ENCODE results near the gene UMODL1. TPM values are rescaled to one million over a fixed set of nuclear protein-coding genes. Genes with fewer than 3 reads are reported as not detected.

The UMODL1 gene
- total and polyA plus RNA-seq, 2 of the 13 experiments (the other 11 are each of a cell fraction or from before 2014, with no cell fraction given), result not detected

GRCh38 chr21:42108554-42109340, 37.6 kb downstream of the UMODL1 start (continued):
- TF ChIP-seq ZFP91 (CRISPR knock-in tag; IDR thresholded peaks at IDR 0.05; ENCODE audit: borderline replicate concordance), result no peak
- TF ChIP-seq, protein P1, sequence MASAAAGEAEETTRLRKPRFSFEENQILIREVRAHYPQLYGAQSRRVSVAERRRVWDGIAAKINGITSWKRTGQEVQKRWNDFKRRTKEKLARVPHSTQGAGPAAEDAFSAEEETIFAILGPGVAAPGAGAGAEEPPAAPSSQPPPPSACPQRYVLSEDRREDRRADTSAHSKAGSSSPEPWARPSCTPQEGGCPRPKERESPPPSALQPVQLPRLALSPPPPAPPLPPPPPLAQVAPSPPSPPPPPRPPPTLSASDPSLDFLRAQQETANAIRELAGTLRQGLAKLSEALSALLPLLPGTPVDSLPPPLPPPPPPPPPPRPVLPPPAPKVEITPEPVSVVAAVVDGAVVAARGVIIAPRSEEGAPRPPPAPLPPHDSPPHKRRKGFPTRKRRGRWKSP (CRISPR knock-in tag; IDR thresholded peaks at IDR 0.05), result no peak
- TF ChIP-seq NR2F1 (CRISPR knock-in tag; IDR thresholded peaks at IDR 0.05), result no peak
- no peak for TF ChIP-seq KDM4B (CRISPR knock-in tag; IDR thresholded peaks at IDR 0.05)
- TF ChIP-seq ISX (CRISPR knock-in tag; conservative IDR thresholded peaks at IDR 0.05), result no peak
- TF ChIP-seq TAF1 (CRISPR knock-in tag; IDR thresholded peaks at IDR 0.05), result no peak

- CTCF ChIA-PET (ENCODE audit: low intra/inter-chr PET ratio, low total read pairs), result no interaction called here
- FAIRE-seq, result no peak
- Histone ChIP-seq H3K4me2 (ENCODE audit: low read depth, low read length) (no peak overlapping the region), H3K4me1 (ENCODE audit: insufficient read depth, low read length) (peaks cover 17% of the 10 kb centered on the region), H3K27ac (ENCODE audit: extremely low read length, insufficient read depth, low read length) (no peak overlapping the region), H2AFZ (ENCODE audit: low read length) (no peak overlapping the region), H3K79me2 (ENCODE audit: insufficient read depth, low read length) (no peaks in the 10 kb centered on the region), H3K9ac (ENCODE audit: insufficient read depth, low read depth, low read length) (no peak overlapping the region), H4K20me1 (ENCODE audit: insufficient read depth, low read length) (no peaks in the 10 kb centered on the region), H3K27me3 (ENCODE audit: control insufficient read depth in 1 of 2, insufficient read depth in 2 of 2, low read length in 2 of 2) (peaks cover 0 to 55% of the 10 kb centered on the region in 2 experiments; a peak in 4 of 5 replicates), H3K9me3 (ENCODE audit: low read length) (no peaks in the 10 kb centered on the region), H3K36me3 (replicated peaks in 1 of 2; ENCODE audit: control insufficient read depth in 1 of 2, insufficient read depth in 2 of 2, low read length in 2 of 2) (no peaks in the 10 kb centered on the region), H3K4me3 (replicated peaks in 1 of 3; ENCODE audit: insufficient read depth in 1 of 3, low read depth in 2 of 3, low read length in 3 of 3) (no peak overlapping the region)
- no peak for DNase-seq (ENCODE audit: low spot score)
- 38% methylated on average over 8 of the region's 14 CpGs for WGBS (ENCODE audit: low lambda C conversion rate)
- no peak for ATAC-seq
- no TSS peak for BruUV-seq (replicated peaks)
- intact Hi-C loops (cut with micrococcal nuclease; ENCODE audit: unreplicated experiment) (no loop called here), in situ Hi-C loops (cut with HindIII; ENCODE audit: extremely low pct_ligation_motif_present, low pct_unique_long_range_greater_than_20kb) (loop anchor here (25.0 kb wide), 1 partner anchor 497 kb away; no protein-coding TSS in a partner anchor)
- POLR2A ChIA-PET, result no interaction called here
- TF ChIP-seq ZMYM2 (CRISPR knock-in tag; IDR thresholded peaks at IDR 0.05) (no peak), SKI (IDR thresholded peaks at IDR 0.05; ENCODE audit: partially characterized antibody) (no peak), ZNF589 (CRISPR knock-in tag; conservative IDR thresholded peaks at IDR 0.05) (no peak), THAP11 (CRISPR knock-in tag; IDR thresholded peaks at IDR 0.05) (no peak), MIER3 (CRISPR knock-in tag; IDR thresholded peaks at IDR 0.05; ENCODE audit: borderline replicate concordance) (no peak), STAT5B (CRISPR knock-in tag; IDR thresholded peaks at IDR 0.05) (no peak), ZFP91 (CRISPR knock-in tag; IDR thresholded peaks at IDR 0.05; ENCODE audit: borderline replicate concordance) (no peak), NCOA1 (CRISPR knock-in tag; IDR thresholded peaks at IDR 0.05) (no peak), KLF13 (CRISPR knock-in tag; IDR thresholded peaks at IDR 0.05) (no peak), NR2F1 (CRISPR knock-in tag; IDR thresholded peaks at IDR 0.05) (no peak), NFIB (CRISPR knock-in tag; IDR thresholded peaks at IDR 0.05; ENCODE audit: borderline replicate concordance) (no peak)
- TF ChIP-seq, protein P2, sequence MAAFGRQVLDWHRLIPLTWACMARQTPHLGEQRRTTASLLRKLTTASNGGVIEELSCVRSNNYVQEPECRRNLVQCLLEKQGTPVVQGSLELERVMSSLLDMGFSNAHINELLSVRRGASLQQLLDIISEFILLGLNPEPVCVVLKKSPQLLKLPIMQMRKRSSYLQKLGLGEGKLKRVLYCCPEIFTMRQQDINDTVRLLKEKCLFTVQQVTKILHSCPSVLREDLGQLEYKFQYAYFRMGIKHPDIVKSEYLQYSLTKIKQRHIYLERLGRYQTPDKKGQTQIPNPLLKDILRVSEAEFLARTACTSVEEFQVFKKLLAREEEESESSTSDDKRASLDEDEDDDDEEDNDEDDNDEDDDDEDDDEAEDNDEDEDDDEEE (CRISPR knock-in tag; IDR thresholded peaks at IDR 0.05), result no peak
- TF ChIP-seq, protein P3, sequence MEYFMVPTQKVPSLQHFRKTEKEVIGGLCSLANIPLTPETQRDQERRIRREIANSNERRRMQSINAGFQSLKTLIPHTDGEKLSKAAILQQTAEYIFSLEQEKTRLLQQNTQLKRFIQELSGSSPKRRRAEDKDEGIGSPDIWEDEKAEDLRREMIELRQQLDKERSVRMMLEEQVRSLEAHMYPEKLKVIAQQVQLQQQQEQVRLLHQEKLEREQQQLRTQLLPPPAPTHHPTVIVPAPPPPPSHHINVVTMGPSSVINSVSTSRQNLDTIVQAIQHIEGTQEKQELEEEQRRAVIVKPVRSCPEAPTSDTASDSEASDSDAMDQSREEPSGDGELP (IDR thresholded peaks at IDR 0.05; ENCODE audit: borderline replicate concordance, low read depth), result no peak
Observed at GRCh38 chr21:42109473-42109872, 38.4 kb downstream of the UMODL1 start.
